HG03457 (cell line): Measurements from ENCODE around the gene DZIP1.
"Not testable (repeated sequence)": the region's sequence is repeated elsewhere in the genome, so short reads cannot be mapped to it uniquely, and the experiment has no call there.

Experiments used
- ATAC-seq: cut with Tn5 transposase; IDR thresholded peaks from one replicate; pipeline ENCODE4 v1.9.1; 2021; ENCODE audit warnings: moderate number of reproducible peaks; ENCODE audit not compliant: unreplicated experiment

Gene DZIP1, protein sequence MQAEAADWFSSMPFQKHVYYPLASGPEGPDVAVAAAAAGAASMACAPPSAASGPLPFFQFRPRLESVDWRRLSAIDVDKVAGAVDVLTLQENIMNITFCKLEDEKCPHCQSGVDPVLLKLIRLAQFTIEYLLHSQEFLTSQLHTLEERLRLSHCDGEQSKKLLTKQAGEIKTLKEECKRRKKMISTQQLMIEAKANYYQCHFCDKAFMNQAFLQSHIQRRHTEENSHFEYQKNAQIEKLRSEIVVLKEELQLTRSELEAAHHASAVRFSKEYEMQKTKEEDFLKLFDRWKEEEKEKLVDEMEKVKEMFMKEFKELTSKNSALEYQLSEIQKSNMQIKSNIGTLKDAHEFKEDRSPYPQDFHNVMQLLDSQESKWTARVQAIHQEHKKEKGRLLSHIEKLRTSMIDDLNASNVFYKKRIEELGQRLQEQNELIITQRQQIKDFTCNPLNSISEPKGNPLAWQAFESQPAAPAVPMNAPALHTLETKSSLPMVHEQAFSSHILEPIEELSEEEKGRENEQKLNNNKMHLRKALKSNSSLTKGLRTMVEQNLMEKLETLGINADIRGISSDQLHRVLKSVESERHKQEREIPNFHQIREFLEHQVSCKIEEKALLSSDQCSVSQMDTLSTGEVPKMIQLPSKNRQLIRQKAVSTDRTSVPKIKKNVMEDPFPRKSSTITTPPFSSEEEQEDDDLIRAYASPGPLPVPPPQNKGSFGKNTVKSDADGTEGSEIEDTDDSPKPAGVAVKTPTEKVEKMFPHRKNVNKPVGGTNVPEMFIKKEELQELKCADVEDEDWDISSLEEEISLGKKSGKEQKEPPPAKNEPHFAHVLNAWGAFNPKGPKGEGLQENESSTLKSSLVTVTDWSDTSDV

DNA sequence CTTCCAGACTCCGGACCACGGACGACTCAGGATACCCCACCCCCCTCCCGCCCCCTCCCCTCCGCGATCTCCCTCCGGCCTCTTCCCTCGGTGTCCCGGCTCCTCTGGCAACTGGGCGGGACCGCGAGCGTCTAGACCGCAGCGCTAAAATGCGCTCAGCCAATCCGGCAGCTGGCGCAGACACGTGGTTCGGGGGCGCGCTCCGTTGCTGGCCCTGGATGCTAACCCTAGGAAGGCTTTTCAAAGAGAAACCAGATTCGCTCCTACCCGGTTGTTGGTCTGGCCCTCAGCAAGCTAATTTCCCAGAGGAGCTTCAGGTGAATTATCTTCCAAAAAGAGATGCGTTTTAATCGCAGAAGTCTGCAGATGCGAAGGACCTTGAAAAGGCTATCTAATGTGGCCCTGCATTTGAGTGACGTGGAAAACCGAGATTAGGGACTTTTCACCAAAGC lies at the start of gene DZIP1:
Gene DZIP1 (minus strand): TSS at position 106 of the 452 bp plus-strand sequence. CDS start 2,677 bp downstream, outside the sequence.
- peak; percentile 56 for ATAC-seq

DNA sequence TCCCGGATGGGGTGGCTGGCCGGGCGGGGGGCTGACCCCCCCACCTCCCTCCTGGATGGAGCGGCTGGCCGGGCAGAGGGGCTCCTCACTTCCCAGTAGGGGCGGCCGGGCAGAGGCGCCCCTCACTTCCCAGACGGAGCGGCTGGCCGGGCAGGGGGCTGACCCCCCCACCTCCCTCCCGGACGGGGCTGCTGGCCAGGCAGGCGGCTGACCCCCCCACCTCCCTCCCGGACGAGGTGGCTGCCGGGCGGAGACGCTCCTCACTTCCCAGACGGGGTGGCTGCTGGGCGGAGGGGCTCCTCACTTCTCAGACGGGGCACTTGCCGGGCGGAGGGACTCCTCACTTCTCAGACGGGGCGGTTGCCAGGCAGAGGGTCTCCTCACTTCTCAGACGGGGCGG lies 46.5 kb upstream of the DZIP1 start:
- ATAC-seq, result not testable (repeated sequence)

DNA sequence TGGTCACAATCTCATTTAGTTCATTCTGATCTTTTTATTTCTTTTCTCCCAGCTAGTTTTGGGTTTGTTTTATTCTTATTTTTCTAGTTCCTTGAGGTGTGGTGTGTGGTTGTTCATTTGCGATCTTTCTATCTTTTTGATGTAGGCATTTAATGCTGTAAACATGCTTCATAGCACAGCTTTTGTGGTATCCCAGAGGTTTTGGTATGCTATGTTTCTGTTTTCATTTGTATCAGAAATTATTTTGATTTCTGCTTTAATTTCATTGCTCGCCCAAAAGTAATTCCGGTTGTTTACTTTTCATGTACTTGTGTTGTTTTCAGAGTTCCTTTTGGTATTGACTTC lies 45.0 kb upstream of the DZIP1 start:
- ATAC-seq, result no peak

DNA sequence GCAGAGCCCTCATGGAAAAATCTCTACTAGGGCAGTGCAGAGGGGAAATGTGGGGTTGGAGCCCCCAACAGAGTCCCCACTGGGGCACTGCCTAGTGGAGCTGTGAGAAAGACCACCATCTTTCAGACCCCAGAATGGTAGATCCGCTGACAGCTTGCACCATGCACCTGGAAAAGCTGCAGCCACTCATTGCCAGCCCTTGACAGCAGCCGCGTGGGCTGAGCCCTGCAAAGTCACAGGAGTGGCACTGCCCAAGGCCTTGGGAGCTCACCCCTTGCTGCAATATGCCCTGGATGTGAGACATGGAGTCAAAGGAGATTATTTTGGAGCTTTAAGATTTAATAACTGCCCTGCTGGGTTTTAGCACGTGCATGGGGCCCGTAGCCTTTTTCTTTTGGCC lies 40.5 kb upstream of the DZIP1 start:
- ATAC-seq, result not testable (repeated sequence)

DNA sequence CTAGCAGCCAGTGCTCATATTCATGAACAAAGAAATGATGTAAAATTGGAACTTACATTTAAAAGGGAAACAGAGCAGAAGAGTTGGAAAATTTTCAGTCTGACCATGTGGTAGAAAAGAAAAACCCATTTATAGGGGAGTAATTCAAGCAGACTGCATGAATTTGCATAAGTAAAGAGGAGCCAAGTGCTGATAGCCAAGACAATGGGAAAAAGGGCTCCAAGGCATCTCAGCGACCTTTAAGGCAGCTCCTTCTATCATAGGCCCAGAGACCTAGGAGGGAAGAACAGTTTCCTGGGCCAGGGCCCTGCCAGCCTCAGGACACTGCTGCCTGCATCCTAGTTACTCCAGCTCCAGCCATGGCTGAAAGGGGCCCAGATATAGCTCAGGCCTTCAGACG lies 39.9 kb upstream of the DZIP1 start:
- ATAC-seq, result no peak

DNA sequence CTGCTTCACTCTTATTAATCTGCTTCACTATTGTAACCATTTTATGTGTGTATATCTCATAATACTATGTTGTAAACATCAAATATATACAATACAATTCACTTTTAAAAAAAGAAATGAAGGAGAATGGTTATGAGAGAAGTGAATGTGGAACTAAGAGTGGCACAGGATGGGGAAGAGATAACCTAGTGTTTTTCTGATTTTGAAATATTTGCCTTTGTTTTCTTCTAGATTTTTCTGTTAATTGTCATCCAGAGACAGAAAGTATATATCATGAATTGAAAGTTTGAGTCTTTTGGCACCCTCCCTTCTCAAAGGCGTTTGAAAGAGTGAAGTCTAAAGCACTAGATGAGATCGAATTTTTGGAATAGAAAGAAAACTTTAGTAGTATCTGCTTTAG lies 35.2 kb upstream of the DZIP1 start:
- ATAC-seq, result no peak

DNA sequence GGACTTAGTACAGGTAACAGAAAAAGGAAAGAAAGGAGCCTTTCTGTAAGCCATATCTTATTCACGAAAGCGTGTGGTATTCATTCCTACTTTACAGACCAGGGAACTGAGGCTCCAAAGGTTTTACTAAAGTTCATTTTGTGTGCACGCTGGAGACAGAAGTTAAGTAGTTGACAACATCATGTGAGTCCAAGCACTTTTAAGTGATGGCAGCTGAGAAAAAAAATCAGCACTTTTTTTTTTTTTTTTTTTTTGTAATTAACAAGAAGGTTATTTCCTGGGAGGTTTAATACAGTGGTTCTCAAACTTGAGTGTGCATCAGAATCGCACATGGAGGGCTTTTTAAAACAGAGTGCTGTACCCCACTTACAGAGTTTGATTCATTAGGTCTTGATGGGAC lies 34.5 kb upstream of the DZIP1 start:
- no peak for ATAC-seq

DNA sequence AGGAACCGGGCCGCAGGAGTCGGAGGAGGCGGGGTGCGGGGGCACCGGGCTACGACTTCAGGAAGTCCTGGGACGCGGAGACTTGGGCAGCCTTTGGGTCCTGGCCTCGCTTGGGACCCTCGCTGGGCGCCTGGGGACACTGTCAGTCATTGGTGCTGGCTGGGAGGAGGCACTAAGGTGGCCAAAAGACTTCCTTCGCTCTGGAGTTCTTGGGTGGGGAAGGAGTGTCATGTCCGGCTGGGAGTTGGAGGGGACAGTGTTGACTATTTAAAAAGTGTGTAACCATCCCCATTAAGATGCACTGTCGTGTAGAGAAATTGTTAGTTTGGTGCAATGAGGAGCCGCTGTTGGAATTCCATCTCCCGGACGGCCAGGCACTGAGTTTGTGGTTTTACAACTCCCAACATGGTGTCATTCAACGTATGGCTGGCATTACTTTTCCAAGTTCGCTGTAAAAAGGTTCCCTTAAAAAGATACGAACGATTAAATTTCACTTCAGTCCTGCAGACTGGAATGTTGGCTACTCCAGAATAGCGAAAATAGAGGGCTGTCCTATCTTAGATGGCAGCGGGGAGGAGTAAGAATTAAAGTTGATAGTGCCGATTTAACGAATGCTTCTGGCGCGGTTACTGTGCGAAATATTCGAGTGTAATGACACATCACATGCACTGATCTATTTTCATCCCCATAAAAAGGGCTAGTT lies 33.2 kb upstream of the DZIP1 start:
- no peak for ATAC-seq

DNA sequence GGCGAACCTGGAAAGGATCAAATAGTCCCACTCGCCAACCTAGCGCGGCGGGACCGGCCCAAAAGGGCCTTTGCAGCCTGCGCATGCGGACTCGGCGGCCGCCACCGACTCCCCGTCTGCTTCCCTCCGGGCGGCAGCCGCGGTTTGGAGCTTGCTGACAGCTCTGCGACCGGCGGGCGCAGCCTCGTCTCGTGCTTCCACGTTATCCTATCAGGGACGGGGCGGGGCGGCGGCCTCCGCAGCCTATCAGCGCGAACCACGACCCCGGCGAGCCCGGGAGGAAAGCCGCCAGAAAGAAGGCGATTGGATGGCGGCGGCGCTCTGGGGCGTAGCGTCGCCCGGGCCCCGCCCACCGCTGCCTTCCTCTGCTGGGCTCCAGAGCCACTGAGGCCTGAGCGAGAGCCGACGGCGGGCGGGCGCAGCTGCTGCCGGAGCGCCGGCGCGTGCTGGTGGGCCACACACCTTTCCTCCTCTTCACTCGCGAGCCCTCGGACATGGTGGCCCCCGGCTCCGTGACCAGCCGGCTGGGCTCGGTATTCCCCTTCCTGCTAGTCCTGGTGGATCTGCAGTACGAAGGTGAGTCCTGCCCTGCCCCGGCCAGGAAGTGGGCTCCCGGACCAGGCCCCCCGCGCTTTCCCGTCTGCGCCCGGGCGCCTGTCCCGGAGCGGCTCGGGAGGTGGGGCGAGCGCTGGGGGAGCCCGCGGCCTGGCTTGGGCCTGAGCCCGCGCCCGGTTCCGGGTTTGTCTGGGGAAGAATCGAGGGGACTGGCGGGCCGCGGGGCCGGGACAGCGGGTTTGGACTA lies 32.5 kb upstream of the DZIP1 start, which contains the start of gene DNAJC3:
Gene DNAJC3 (plus strand): TSS at position 378 of the 802 bp plus-strand sequence. CDS start 117 bp downstream, at position 495.
- ATAC-seq, result peak; percentile 94

DNA sequence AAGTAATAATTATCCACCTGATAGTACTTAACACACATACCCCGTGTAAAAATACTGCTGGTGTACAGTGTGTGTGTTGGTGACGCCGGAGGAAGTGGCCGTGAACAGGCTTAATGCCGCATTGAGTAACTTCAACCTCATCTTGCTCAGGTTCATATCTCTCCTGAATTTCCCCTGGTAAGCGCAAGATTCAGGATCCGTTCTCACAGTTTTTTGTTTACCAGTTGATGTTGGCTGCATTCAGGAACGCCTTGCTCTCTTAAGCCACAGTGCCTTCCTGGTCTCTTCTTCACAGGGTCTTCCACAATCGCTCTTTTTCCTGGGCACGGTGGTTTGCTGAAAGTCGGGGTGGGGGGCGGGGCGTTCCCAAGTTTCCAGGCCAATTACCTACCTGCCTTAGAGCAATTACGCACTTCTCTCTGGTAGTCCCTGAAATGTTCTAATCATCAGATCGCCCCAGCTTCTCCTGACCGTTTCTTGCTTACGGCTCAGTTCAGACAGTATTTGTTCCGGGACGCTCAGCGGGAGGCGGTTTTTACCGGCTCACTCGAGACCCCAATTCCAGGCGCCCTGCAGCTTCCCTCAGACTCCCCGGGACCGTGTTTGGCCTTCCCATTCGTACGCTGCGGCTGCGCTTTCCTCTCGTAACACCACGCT lies 31.7 kb upstream of the DZIP1 start:
- ATAC-seq, result peak; percentile 8

DNA sequence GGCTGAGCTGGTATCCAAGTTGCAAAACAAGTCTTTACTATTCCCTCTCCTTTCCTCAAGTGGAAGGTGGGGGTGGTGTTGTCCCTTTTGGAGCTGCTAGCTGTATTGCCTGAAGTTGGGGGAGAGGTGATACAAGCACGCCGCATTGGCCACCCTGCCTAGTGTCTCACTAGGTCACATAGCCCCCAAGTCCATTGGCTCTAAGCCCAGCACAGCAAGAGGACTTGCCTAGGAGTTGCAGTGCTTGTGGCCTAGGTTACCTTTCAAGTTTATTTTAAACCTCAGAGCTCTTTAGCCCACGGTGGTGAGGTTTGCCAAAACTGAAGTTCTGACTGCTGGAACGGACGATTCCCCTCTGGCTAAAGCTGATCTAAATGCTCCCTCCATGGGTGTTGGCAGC lies 27.1 kb upstream of the DZIP1 start:
- ATAC-seq, result no peak

DNA sequence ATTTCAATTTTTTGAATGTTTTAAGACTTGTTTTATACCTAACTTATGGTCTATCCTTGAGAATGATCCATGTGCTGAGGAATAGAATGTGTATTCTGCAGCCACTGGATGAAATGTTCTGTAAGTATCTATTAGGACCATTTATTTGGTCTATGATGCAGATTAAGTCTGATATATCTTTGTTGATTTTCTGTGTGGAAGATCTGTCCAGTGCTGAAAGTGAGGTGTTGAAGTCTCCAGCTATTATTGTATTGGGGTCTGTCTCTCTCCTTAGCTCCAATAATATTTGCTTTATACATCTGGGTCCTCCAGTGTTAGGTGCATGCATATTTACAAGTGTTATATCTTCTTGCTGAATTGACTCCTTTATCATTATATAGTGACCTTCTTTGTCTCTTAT lies 22.7 kb upstream of the DZIP1 start:
- not testable (repeated sequence) for ATAC-seq

DNA sequence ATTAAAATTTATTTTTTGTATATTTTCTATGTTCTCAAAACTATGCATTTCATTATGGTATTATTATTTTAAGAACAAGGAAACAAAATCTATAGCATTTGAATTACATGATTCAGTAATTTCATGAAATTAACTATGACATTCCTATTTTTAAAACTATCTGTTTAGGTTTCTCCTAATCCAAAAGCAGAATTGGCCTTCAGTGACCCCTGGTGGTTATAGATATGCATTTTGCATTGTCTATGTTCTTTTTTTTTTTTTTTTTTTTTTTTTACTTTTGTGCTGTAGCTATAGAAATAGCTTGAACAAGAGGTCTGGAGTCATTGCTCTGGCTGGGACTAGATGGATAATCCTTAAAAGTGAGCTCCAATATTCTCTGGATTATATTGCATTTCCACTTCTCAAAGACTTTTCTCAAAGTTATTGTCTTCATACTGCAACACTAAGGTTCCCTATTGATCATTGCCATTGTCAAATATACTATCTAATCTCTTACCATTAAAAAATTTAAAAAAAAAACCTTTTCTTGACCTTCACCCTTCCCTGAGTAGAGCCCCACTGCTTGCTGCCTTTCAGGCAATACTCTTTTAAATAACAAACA lies 16.6 kb upstream of the DZIP1 start:
- ATAC-seq, result no peak

DNA sequence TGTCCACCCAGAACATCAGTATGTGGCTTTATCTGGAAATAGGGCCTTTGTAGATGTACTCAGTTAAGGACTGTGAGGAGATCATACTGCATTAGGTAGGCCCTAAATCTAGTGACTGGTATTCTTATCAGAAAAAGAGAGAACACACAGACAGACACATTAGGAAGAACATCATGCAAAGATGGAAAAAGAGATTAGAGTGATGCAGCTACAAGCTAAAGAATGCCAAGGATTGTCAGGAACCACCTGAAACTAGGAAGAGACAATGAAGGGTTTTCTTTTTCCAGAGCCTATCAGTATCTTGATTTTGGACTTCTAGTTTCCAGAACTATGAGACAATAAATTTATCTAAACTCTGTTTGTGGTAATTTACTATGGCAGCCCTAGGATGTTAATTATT lies 15.0 kb upstream of the DZIP1 start:
- ATAC-seq, result no peak

DNA sequence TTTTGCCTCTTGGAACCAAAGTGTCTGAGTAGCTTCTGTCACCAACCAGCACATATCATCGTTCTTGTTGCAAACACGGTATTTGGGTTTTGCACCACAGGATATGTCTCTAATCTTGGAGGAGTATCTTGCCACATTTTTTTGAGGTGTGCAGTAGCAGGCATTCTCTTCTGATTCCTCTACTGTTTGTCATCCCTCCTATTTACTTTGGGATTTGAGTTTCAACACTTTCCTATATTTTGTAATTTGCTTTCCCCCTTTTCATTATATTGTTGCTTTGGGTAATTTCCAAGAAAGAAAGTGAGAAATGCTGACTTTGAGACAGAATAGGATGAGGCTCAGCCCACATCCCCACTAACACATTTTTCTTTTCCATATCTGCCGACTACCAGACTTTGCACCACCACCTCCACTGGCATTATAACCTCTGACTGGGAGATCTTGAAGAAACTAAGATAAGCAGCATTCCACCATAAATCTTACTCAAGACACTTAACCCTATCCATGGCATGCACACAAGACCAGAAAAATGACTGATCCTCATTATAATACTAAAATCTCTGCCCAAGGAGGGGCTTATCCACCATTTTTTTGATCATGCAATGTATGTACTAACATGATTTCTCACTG lies 12.0 kb upstream of the DZIP1 start:
- no peak for ATAC-seq

DNA sequence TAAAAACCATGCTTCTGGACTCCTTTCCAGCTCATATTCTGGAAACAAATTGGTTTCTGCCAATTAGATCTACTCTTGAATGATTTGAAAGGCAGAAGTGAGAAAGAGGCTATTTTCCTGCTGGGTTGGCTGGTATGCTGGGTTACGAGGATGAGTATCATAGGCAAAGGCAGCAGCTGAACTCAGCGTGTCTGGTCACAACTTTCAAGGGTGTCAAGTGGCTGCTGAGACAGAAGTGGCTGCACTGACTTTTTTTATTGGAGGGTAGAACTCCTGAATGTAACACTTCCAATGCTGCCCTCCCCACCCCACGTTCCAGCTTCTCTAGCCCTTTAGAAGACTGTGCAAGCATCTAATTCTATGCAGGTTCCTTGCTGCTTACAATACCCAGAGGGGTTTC lies 8.3 kb upstream of the DZIP1 start:
- ATAC-seq, result no peak

DNA sequence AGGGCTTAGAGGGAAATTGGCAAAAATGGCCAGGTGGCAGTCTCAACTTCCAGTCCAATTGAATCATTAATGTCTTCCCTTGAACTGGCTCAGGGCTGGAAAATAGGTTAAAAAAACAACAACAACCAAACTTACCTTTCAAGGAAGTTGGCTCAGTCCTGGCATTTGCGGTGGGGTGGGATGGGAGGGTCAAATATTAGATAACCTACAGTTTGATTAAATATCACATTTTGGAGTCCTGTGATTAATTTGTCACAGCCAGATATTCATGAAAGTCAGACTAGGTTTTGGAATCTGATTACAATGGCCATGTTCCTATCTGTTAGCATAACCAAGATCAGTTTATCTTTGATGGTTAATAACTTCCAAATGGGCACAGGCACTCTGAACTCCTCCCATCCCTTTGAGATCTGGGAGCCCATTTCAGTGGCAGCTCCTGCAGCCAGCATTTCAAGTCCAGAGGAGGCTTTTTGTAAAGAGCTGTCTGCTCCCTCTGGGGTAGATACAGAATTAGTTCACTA lies 7.8 kb upstream of the DZIP1 start:
- no peak for ATAC-seq

DNA sequence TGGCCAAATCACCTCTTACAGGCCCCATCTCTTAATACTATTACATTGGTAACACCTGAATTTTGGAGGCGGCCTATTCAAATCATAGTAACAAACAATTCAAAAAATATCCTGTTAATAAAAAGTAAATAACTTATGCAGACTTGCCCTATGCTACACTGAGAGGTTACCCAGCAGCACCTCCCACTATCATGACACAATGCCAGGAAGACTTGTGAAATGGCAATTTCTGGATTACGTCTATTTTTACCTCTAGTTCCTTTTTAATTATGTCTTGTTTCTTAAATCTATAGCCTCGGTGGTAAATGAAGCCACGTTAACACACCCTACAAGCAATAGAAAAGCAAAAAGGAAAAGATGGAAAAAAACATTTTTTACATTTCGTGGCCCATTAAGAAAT lies 6.2 kb upstream of the DZIP1 start:
- ATAC-seq, result no peak

DNA sequence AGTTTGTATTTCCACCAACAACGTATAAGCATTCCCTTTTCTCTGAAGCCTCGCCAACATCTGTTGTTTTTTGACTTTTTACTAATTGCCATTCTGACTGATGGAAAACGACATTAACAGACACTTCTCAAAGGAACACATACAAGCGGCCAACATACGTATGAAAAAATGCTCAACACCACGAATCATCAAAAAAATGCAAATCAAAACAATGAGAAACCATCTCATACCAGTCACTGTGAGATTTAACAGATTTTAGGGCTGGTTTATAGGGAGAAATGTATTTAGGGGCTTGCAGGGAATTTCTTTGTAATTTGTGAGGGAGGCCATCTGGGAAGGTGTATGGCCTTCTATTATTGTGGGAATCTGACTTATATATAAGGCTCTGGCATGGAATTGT lies 2.8 kb upstream of the DZIP1 start:
- ATAC-seq, result no peak
